Omental fat pad (tissue), 4 donors: ENCODE data around the gene TMEM271. TPM values are rescaled to one million over a fixed set of nuclear protein-coding genes. Genes with fewer than 3 reads are reported as not detected.

Experiments
- ATAC-seq: fragments of 150-250 bp; one replicate; pipeline ENCODE4 v1.9.1; 2016; ENCODE audit warnings: mild to moderate bottlenecking, moderate library complexity; ENCODE audit not compliant: low FRiP score
- DNase-seq: peaks from one replicate; pipeline ENCODE4 v3.0.0-alpha.2; 2019; ENCODE audit warnings: low spot score
- total RNA-seq, 4 donors: library from RNA; depleted of rRNA; stranded (reverse); fragments of >200 nt; gene quantifications; one replicate each; pipeline ENCODE4 v1.1.0, GENCODE V29; 2016
- TF ChIP-seq, protein P1 (sequence below), 3 donors: fragments of 450-650 bp; IDR thresholded peaks; one replicate each; pipeline ENCODE4 v1.5.1; 2016 to 2017; ENCODE audit warnings: antibody characterized with exemption in 3 of 3, mild to moderate bottlenecking in 3 of 3, moderate library complexity in 2 of 3

TMEM271 gene
- total RNA-seq, 4 donors from 2014 or later, result not detected

DNA sequence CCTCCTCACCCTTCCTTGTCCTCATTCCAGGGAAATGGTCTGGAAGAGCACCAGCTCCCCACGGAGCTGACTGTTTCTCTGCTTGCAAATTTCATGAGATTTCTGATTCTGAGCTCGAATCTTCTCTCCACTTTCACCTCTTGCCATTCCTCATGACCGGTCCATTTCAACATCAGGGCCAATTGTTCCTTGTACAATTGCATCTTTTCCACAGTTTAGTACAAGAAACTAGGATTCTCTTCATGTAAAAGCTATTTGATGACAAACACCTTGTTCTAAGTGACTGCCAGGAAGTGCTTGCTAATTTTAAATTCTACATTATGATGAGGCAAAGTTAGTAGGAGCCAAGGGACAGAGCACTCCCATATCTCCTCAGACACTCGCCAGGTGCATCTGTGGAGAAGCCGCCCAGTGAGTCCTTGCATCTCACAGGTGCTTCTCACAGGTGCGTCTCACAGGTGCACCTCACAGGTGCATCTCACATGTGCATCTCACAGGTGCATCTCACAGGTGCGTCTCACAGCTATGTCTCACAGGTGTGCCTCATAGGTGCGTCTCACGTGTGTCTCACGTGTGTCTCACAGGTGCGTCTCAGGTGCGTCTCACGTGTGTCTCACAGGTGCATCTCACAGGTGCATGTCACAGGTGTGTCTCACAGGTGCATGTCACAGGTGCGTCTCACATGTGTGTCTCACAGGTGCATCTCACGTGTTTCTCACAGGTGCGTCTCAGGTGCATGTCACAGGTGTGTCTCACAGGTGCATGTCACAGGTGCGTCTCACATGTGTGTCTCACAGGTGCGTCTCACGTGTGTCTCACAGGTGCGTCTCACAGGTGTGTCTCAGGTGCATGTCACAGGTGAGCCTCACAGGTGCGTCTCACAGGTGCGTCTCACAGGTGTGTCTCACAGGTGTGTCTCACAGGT is 46.2 kb upstream of the TMEM271 start:
- TF ChIP-seq, protein P1, sequence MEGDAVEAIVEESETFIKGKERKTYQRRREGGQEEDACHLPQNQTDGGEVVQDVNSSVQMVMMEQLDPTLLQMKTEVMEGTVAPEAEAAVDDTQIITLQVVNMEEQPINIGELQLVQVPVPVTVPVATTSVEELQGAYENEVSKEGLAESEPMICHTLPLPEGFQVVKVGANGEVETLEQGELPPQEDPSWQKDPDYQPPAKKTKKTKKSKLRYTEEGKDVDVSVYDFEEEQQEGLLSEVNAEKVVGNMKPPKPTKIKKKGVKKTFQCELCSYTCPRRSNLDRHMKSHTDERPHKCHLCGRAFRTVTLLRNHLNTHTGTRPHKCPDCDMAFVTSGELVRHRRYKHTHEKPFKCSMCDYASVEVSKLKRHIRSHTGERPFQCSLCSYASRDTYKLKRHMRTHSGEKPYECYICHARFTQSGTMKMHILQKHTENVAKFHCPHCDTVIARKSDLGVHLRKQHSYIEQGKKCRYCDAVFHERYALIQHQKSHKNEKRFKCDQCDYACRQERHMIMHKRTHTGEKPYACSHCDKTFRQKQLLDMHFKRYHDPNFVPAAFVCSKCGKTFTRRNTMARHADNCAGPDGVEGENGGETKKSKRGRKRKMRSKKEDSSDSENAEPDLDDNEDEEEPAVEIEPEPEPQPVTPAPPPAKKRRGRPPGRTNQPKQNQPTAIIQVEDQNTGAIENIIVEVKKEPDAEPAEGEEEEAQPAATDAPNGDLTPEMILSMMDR (IDR thresholded peaks at IDR 0.05), result no peak
- DNase-seq (no peak), ATAC-seq (no peak)

GRCh38 chr4:621296-622070 is 45.4 kb upstream of the TMEM271 start:
- ATAC-seq (no peak), DNase-seq (no peak)
- TF ChIP-seq, protein P1 (IDR thresholded peaks at IDR 0.05), result no peak

GRCh38 chr4:620851-621261 is 44.8 kb upstream of the TMEM271 start:
- DNase-seq, result no peak
- TF ChIP-seq, protein P1 (IDR thresholded peaks at IDR 0.05), result no peak
- ATAC-seq, result no peak

DNA sequence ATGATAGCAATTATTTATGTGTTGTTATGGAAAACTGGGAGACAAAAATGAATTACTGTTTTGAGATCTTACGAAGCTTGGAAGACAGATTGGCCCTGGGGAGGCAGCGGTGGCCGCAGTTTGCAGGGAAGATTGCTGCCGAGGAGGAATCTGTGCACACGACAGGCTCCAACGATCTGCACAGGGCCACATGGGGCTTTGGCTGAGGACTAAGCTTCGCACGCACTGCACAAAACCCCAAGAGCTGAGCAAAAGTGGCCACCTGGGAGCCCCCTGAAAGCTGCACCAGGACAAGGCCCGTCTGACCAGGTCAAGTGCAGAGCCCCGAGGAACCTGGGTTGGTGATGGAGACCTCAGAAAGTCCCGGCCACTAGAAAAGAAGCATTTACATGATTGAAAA is 44.1 kb upstream of the TMEM271 start:
- DNase-seq (no peak), ATAC-seq (no peak)
- TF ChIP-seq, protein P1 (IDR thresholded peaks at IDR 0.05), result no peak

DNA sequence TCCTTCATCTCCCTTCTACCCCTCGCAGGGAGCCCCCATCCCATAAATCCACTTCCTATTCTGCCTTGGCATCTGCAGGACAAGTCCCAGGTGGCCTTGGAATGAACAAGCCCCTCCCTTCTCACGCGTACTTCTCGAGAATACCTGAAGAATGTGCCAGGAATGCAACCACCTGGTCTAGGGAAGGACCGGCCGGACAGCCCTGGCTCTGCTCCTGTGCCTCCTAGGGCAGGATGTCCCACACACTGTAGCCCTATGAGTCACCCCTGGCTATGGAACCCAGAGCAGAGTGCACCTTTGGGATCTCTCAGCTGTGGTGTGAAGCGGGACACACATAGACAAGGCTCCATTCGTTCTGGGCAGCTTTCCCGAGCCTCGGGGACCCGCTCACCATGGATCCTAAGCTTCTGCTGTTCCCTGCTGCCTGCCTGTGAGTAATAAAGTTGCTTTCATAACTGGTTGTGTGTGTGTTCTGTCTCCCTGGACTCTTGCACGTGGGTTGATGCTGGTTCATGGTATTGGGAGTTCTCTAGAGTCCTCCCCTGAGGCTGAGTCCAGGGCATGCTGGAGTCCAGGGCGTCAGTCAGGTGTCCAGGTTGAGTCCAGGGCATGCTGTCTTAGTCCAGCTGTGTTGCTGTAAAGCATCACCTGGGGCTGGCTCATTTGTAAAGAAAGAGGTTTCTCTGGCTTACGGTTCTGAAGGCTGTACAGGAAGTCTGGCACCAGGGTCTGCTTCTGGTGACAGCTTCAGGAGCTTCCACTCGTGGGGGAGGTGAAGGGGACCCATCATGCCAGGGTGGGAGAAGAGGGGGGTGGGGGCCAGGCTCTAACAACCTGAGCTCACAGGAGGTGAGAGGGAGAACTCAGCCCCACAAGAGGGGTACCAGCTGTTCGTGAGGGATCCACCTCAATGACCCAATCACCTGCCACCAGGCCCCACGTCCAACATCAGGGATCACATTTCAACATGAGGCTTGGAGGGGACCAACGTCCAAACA is 41.8 kb upstream of the TMEM271 start:
- TF ChIP-seq, protein P1 (IDR thresholded peaks at IDR 0.05), result no peak
- DNase-seq (no peak), ATAC-seq (no peak)

GRCh38 chr4:616911-617643 is 41.0 kb upstream of the TMEM271 start:
- ATAC-seq (no peak), DNase-seq (no peak)
- TF ChIP-seq, protein P1 (IDR thresholded peaks at IDR 0.05), result no peak
